Naive thymus-derived CD4-positive, alpha-beta T cell (primary cell): Measurements from ENCODE around the gene ZP3. TPM values are rescaled to one million over a fixed set of nuclear protein-coding genes. Genes with fewer than 3 reads are reported as not detected.
"Not testable (repeated sequence)": the region's sequence is repeated elsewhere in the genome, so short reads cannot be mapped to it uniquely, and the experiment has no call there.

Source experiments
- ATAC-seq: fragments of 150-1000 bp; cut with Tn5 transposase; 2 replicates; pipeline ENCODE4 v1.10.0; 2021; ENCODE audit warnings: mild to moderate bottlenecking, moderate library complexity
- CTCF ChIA-PET: fragments of 350-600 bp; sonication (Branson Sonifier 250); formaldehyde crosslinking; loops from one replicate; lab custom pipeline; 2021; ENCODE audit warnings: antibody characterized with exemption; lab: Charles Lee
- POLR2A ChIA-PET: fragments of 350-600 bp; sonication (Branson Sonifier 250); formaldehyde crosslinking; loops from one replicate; lab custom pipeline; 2021; ENCODE audit warnings: antibody characterized with exemption, inconsistent platforms; lab: Charles Lee
- DNase-seq, 9 donors: peaks; one replicate each; pipeline versions ENCODE4 v3.0.0 to v3.0.0-alpha.2; 2020 to 2022; ENCODE audit warnings: mixed read lengths in 1 of 9
- H3K27ac ChIP-seq: one replicate; pipeline ENCODE4 v1.7.0; 2013; ENCODE audit warnings: mild to moderate bottlenecking, low read depth, low read length, moderate library complexity
- H3K27me3 ChIP-seq, 2 donors: one replicate each; pipeline ENCODE4 v1.7.0; 2013; ENCODE audit warnings: low read length in 2 of 2, mild to moderate bottlenecking in 2 of 2, moderate library complexity in 2 of 2; ENCODE audit not compliant: control insufficient read depth in 2 of 2, insufficient read depth in 2 of 2
- H3K36me3 ChIP-seq, 3 experiments: 1 replicate in 2 of 3; 2 replicates in 1 of 3; pipeline ENCODE4 v1.7.0; 2013; ENCODE audit warnings: low read length in 3 of 3, mild to moderate bottlenecking in 3 of 3, moderate library complexity in 1 of 3; ENCODE audit not compliant: insufficient read depth in 3 of 3, control insufficient read depth in 2 of 3
- H3K4me1 ChIP-seq, 2 donors: one replicate each; pipeline ENCODE4 v1.7.0; 2013; ENCODE audit warnings: low read length in 2 of 2, mild to moderate bottlenecking in 2 of 2, moderate library complexity in 1 of 2; ENCODE audit not compliant: control insufficient read depth in 2 of 2, insufficient read depth in 2 of 2
- H3K4me3 ChIP-seq: 2 replicates; pipeline ENCODE4 v1.7.0; 2013; ENCODE audit warnings: mild to moderate bottlenecking, low read length
- H3K9me3 ChIP-seq, 3 experiments: 1 replicate in 2 of 3; 2 replicates in 1 of 3; pipeline ENCODE4 v1.7.0; 2013; ENCODE audit warnings: low read length in 3 of 3; ENCODE audit not compliant: control insufficient read depth in 2 of 3
- H3K27ac Mint-ChIP-seq, 9 donors: one replicate each; pipeline ENCODE4 v1.8.0; 2020 to 2022; ENCODE audit warnings: mixed read lengths in 9 of 9, mild to moderate bottlenecking in 8 of 9, moderate library complexity in 5 of 9, inconsistent platforms in 2 of 9
- H3K27me3 Mint-ChIP-seq, 5 donors: one replicate each; pipeline ENCODE4 v1.8.0; 2021 to 2022; ENCODE audit warnings: mixed read lengths in 5 of 5, mild to moderate bottlenecking in 1 of 5
- H3K36me3 Mint-ChIP-seq, 5 donors: one replicate each; pipeline ENCODE4 v1.8.0; 2020 to 2022; ENCODE audit warnings: mixed read lengths in 5 of 5, mild to moderate bottlenecking in 3 of 5, inconsistent platforms in 1 of 5
- H3K4me1 Mint-ChIP-seq, 7 donors: one replicate each; pipeline ENCODE4 v1.8.0; 2020 to 2022; ENCODE audit warnings: mixed read lengths in 7 of 7, mild to moderate bottlenecking in 3 of 7, inconsistent platforms in 1 of 7
- H3K4me3 Mint-ChIP-seq, 10 donors: one replicate each; pipeline ENCODE4 v1.8.0; 2020 to 2022; ENCODE audit warnings: mild to moderate bottlenecking in 10 of 10, mixed read lengths in 10 of 10, moderate library complexity in 6 of 10, inconsistent platforms in 2 of 10
- H3K9me3 Mint-ChIP-seq, 11 donors: one replicate each; pipeline ENCODE4 v1.8.0; 2020 to 2022; ENCODE audit warnings: mixed read lengths in 11 of 11, mild to moderate bottlenecking in 4 of 11, inconsistent platforms in 1 of 11, moderate library complexity in 1 of 11
- intact Hi-C, 2 donors: fragments of 100-400 bp; cut with micrococcal nuclease; formaldehyde crosslinking; loops; one replicate each; pipeline ENCODE4 v1.15.1; 2023
- polyA plus RNA-seq, 2 donors: library from polyadenylated mRNA; unstranded; fragments of 300-500 nt; fragmentation: Illumina TruSeq; gene quantifications; one replicate each; pipeline ENCODE4 v1.2.3, GENCODE V29; 2021
- total RNA-seq, 6 experiments: library from RNA in 5 of 6; stranded (reverse) in 5 of 6; gene quantifications; 1 replicate in 5 of 6; 2 replicates in 1 of 6; pipeline ENCODE4 v1.2.3 and lab custom pipeline; 2021 to 2026

ZP3 gene
- total and polyA plus RNA-seq, 7 experiments from 2014 or later = 2.6 to 16.7 (median 6.2) TPM

GRCh38 chr7:76479628-76480027 lies 54.9 kb downstream of the ZP3 start:
- H3K27ac Mint-ChIP-seq = not testable (repeated sequence)

DNA sequence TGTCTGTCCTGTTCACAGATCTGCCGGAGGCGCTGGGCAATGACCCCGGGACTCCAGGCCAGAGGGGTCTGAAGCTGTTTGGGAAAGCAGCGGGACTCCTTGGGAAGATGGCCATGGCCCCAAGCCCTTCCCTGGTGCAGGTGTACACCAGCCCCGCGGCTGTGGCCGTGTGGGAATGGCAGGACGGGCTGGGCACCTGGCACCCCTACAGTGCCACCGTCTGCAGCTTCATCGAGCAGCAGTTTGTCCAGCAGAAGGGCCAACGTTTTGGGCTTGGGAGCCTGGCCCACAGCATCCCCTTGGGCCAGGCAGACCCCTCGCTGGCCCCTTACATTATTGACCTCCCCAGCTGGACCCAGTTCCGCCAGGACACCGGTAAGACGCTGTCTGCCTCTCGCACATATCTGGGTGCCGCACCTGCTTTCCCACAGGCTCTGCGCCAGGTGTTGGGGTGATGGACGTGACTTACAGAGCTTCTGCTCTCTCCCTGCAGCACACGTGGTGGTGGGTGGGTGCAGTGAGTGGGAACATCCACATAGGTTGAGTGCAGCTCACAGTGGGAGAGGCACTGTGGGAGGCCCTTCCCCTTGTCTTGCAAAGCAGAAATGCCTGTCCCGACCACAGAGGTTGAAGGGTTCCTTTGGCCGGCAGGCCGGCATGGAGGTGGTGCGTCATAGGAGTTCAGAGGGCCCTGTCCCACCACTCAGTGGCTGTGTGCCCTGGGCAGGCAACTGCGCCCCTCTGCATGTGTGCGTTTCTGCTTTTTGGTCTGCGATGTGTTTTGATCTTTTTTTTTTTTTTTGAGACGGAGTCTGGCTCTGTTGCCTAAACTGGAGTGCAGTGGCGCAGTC lies 55.9 kb downstream of the ZP3 start:
- H3K4me3 Mint-ChIP-seq, H3K4me1 ChIP-seq, CTCF ChIA-PET, H3K4me3 ChIP-seq, H3K9me3 Mint-ChIP-seq, H3K36me3 Mint-ChIP-seq, H3K4me1 Mint-ChIP-seq, H3K27ac ChIP-seq, H3K27me3 Mint-ChIP-seq, H3K36me3 ChIP-seq, H3K27ac Mint-ChIP-seq, POLR2A ChIA-PET, H3K27me3 ChIP-seq, ATAC-seq, intact Hi-C loops, DNase-seq, H3K9me3 ChIP-seq: not testable (repeated sequence)

More at GRCh38 chr7:76479628-76480027, 54.9 kb downstream of the ZP3 start:
- H3K9me3 Mint-ChIP-seq, POLR2A ChIA-PET, H3K27ac ChIP-seq, CTCF ChIA-PET, ATAC-seq, intact Hi-C loops, H3K9me3 ChIP-seq, DNase-seq, H3K4me3 Mint-ChIP-seq, H3K27me3 Mint-ChIP-seq, H3K4me1 ChIP-seq, H3K27me3 ChIP-seq, H3K36me3 ChIP-seq, H3K4me1 Mint-ChIP-seq, H3K4me3 ChIP-seq, H3K36me3 Mint-ChIP-seq: not testable (repeated sequence)

- H3K4me1 ChIP-seq, intact Hi-C loops, H3K27me3 ChIP-seq, CTCF ChIA-PET, H3K27ac ChIP-seq, H3K4me3 ChIP-seq, H3K9me3 ChIP-seq, POLR2A ChIA-PET, H3K27me3 Mint-ChIP-seq, H3K9me3 Mint-ChIP-seq, H3K4me1 Mint-ChIP-seq, H3K27ac Mint-ChIP-seq, H3K36me3 ChIP-seq, ATAC-seq, DNase-seq, H3K4me3 Mint-ChIP-seq, H3K36me3 Mint-ChIP-seq: not testable (repeated sequence)
Observed at GRCh38 chr7:76482660-76483059, 57.9 kb downstream of the ZP3 start.

DNA sequence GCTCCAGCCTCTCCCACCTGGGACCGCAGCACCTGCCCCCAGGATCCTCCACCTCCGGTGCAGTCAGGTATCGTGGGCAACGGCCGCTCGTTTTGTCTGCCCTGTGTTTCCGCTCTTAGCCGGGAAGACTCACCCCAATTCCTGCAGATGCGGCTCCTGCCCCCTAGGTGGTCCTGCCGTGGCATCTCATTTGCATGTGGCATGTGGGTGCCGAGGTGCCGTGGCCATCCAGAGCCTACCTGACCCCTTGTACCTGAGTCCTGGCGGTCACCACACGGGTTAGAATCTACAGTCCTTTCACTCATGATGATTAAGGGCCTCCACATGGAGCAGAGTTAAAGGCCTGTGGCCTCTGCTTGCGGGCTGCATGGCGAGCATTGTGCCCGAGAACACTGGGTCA lies 58.3 kb downstream of the ZP3 start:
- H3K27me3 ChIP-seq, H3K27me3 Mint-ChIP-seq, H3K4me1 ChIP-seq, H3K9me3 ChIP-seq, H3K36me3 ChIP-seq, H3K4me3 ChIP-seq, DNase-seq, POLR2A ChIA-PET, CTCF ChIA-PET, H3K36me3 Mint-ChIP-seq, H3K9me3 Mint-ChIP-seq, H3K27ac Mint-ChIP-seq, intact Hi-C loops, H3K4me3 Mint-ChIP-seq, H3K27ac ChIP-seq, ATAC-seq, H3K4me1 Mint-ChIP-seq: not testable (repeated sequence)

DNA sequence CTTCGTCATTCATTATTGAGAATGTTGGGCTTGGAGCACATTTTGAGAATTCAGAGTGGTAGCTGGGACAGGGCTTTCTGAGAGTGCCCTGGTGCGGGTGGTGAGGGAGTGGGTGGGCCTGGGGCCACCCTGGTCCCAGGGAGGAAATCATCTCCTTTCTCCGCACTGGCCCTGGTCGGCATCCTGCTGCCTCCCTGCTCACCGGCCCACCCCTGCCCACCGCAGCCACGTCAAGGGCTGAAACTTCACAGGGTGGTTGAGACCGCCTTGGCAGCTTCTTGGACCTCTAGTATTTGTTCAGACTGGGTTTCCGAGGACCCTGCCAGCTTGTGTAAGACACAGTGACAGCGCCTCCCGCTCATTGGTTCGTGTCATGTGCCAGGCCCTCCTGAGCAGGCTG lies 59.7 kb downstream of the ZP3 start:
- H3K36me3 Mint-ChIP-seq, H3K9me3 Mint-ChIP-seq, CTCF ChIA-PET, H3K4me1 Mint-ChIP-seq, H3K27ac ChIP-seq, POLR2A ChIA-PET, H3K4me1 ChIP-seq, H3K27ac Mint-ChIP-seq, intact Hi-C loops, H3K9me3 ChIP-seq, ATAC-seq, H3K27me3 ChIP-seq, H3K4me3 ChIP-seq, H3K4me3 Mint-ChIP-seq, H3K36me3 ChIP-seq, DNase-seq, H3K27me3 Mint-ChIP-seq: not testable (repeated sequence)

DNA sequence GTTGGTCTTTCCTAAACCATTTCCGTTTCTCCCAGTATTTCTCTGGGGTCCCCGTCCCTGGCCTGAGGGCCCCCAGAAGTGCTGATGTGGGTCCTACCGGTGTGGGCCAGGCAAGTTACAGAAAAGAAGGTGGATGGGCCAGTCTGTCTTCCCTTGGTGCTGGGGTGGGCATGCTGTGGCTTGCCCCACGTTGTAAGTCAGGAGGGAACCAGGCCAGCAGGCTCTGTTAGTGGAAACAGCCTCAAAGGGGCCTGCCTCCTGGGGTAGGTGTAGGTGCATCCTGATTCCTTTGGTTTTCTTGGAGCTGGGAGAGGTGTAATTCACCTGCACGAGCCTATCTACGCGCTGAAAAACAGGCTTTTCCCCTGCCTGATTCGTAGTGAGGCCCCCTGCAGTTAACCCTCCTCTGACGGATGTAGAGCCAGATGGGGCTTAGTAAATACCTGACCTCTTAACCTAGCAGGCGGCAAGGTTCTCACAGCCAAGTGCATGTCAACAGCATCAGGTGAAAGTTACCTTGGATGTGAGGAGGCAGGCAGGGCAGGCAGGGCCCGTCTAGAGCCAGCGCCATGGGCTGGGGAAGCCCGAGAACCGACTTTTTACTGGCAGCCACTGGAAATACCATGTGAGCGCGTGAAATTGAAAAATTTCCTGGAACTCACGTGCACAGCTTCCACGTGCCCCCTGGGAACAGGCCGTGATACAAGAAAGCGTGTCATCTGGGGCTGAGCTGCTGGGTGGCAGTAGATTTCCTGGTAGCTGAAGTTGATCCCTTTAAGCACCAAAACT lies 61.3 kb downstream of the ZP3 start:
- H3K4me1 Mint-ChIP-seq, H3K27me3 Mint-ChIP-seq, POLR2A ChIA-PET, CTCF ChIA-PET, H3K9me3 ChIP-seq, H3K36me3 Mint-ChIP-seq, DNase-seq, H3K4me3 ChIP-seq, intact Hi-C loops, H3K27me3 ChIP-seq, H3K27ac ChIP-seq, H3K4me1 ChIP-seq, H3K36me3 ChIP-seq, H3K9me3 Mint-ChIP-seq: not testable (repeated sequence)
- Mint-ChIP-seq H3K4me3 (peak overlapping the region in 1 of 10 donors; percentile 64), H3K27ac (peak overlapping the region in 3 of 9 donors; percentile 66 to 88 (median 87))
- ATAC-seq = peak; percentile 43
